Ishikawa (cell line): ENCODE data around the gene PPP4C.

ENCODE experiments used
- CEBPB ChIP-seq: IDR thresholded peaks from 2 replicates; pipeline ENCODE4 v1.6.1; 2012
- EGR1 ChIP-seq: IDR thresholded peaks from 2 replicates; pipeline ENCODE4 v1.6.1; 2012
- EP300 ChIP-seq: IDR thresholded peaks from 2 replicates; pipeline ENCODE4 v1.6.1; 2012; ENCODE audit warnings: borderline replicate concordance
- TAF1 ChIP-seq: IDR thresholded peaks from 2 replicates; pipeline ENCODE4 v1.6.1; 2012; ENCODE audit warnings: low read depth, mild to moderate bottlenecking
- TCF12 ChIP-seq: IDR thresholded peaks from 2 replicates; pipeline ENCODE4 v1.6.1; 2012; ENCODE audit warnings: low read depth
- YY1 ChIP-seq: IDR thresholded peaks from 2 replicates; pipeline ENCODE4 v1.6.1; 2012; ENCODE audit warnings: low read depth
- TF ChIP-seq, protein P1 (sequence below): IDR thresholded peaks from 2 replicates; pipeline ENCODE4 v1.6.1; 2012; ENCODE audit warnings: low read depth, mild to moderate bottlenecking
- TF ChIP-seq, protein P2 (sequence below): IDR thresholded peaks from 2 replicates; pipeline ENCODE4 v1.6.1; 2012

DNA sequence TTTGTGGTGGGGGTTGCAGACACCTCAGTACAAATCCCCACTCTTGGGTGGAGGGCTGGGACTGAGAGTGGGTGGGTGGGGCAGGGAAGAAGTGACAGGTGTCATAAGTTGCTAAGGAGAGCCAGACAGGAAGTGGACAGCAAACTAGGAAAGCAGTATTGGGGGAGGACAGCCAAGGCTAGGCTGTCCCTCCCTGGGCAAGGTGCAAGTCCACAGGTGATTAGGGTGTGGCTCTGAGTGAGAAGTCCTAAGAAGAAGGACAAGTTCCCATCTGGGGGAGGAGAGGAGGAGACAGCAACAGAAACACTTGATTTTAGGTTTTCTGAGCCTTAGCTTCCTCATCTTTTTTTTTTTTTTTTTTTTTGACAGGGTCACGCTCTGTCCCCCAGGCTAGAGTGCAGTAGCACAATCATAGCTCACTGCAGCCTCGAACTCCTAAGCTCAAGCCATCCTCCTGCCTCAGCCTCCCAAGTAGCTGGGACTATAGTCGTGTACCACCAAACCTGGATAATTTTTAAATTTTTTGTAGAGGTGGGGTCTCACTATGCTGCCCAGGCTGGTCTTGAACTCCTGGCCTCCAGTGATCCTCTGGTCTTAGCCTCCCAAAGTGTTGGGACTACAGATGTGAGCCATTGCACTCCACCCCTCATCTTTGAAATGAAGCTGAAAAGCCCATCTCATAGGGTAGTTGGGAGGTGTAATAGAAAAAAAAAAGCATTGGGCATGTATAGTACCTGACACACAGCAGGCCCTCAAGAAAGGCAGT, 44.7 kb downstream of the PPP4C start:
- TF ChIP-seq EP300 (no peak), EGR1 (no peak), TCF12 (no peak), CEBPB (no peak), TAF1 (no peak), YY1 (no peak)
- TF ChIP-seq, protein P1, sequence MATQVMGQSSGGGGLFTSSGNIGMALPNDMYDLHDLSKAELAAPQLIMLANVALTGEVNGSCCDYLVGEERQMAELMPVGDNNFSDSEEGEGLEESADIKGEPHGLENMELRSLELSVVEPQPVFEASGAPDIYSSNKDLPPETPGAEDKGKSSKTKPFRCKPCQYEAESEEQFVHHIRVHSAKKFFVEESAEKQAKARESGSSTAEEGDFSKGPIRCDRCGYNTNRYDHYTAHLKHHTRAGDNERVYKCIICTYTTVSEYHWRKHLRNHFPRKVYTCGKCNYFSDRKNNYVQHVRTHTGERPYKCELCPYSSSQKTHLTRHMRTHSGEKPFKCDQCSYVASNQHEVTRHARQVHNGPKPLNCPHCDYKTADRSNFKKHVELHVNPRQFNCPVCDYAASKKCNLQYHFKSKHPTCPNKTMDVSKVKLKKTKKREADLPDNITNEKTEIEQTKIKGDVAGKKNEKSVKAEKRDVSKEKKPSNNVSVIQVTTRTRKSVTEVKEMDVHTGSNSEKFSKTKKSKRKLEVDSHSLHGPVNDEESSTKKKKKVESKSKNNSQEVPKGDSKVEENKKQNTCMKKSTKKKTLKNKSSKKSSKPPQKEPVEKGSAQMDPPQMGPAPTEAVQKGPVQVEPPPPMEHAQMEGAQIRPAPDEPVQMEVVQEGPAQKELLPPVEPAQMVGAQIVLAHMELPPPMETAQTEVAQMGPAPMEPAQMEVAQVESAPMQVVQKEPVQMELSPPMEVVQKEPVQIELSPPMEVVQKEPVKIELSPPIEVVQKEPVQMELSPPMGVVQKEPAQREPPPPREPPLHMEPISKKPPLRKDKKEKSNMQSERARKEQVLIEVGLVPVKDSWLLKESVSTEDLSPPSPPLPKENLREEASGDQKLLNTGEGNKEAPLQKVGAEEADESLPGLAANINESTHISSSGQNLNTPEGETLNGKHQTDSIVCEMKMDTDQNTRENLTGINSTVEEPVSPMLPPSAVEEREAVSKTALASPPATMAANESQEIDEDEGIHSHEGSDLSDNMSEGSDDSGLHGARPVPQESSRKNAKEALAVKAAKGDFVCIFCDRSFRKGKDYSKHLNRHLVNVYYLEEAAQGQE, result no peak
- TF ChIP-seq, protein P2, sequence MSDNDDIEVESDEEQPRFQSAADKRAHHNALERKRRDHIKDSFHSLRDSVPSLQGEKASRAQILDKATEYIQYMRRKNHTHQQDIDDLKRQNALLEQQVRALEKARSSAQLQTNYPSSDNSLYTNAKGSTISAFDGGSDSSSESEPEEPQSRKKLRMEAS, result no peak
